Muscle of back (tissue), 11 donors: ENCODE data around the gene C1orf198. TPM values are rescaled to one million over a fixed set of nuclear protein-coding genes. Genes with fewer than 3 reads are reported as not detected.

Experiments used
- DNase-seq, 3 donors: peaks; one replicate each; pipeline versions ENCODE4 v3.0.0 to v3.0.0-alpha.2; 2013
- polyA plus RNA-seq, 10 donors: library from polyadenylated mRNA; unstranded; fragments of 120-200 nt; gene quantifications; one replicate each; pipeline ENCODE4 v1.2.1, GENCODE V29; 2013; ENCODE audit not compliant: insufficient read length in 10 of 10

Gene C1orf198
- polyA plus RNA-seq, 10 donors, result 60.8 to 86.4 (median 74.4) TPM

DNA sequence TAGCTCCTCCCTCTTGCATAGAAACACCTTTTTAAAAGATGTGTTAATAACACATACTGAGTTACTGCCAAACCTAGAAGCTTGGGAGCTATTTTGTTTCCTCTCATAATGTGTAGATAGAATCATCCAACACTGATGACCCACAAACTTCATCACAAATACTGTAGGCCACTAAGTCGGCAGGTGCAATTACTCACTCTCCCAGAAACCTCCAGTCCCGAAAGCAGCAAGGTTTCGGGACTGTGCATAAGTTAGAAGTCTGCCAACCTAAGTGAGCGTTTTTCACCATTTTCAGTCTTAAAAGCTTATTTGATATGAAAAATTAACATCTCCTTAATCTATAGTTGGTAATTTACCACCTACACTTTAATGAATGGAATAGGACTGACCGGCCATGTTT is 32.0 kb downstream of the C1orf198 start:
- no peak for DNase-seq

DNA sequence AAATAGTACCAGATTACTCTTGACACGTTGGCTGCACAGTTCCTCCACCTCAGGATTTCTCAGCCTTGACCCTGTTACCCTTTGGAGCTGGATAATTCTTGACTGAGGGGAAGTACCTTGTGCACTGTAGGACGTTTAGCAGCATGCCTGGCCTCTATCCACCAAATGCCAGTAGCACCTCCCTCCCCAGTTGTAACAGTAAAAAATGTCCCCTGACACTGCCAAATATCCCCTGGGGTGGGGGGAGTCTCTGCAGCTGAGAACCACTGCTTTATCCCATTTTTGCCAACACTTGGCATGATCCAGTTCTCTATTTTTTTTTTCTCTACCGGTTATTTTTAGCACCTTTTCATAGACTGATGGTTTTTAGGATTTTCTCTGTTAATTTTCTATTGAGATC is 34.0 kb downstream of the C1orf198 start:
- DNase-seq, result no peak

DNA sequence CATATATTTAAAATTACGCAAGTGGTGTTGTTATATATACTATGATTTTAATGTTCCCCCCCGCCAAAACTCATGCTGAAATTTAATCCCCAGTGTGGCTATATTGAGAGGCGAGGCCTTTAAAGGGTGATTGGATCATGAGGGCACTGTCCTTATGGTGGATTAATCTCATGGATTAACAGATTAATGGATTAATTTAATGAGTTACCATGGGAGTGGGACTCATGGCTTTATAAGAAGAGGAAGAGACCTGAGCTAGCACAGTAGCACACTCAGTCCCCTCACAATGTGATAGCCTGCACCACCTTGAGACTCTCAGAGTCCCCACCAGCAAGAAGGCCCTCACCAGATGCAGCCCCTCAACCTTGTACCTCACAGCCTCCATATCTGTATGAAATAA is 34.8 kb downstream of the C1orf198 start:
- DNase-seq, result no peak

DNA sequence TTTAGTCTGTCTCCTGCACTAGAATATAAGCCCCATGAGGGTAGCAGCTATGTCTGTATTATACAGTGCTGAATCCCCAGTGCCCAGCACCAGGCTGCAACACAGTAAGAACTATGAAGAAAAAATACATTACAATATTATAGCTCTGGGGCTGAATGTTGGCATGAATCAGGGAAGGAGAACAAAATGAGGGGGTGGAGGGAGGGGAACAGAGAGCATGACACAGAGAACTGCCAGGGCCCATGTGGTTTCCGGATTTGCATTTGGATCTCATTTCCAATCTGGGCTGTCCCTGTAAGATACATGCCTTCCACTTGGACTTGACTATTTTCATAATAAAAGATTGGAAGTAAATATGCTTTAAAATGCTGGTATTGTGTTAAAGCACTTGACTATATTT is 35.8 kb downstream of the C1orf198 start:
- no peak for DNase-seq

DNA sequence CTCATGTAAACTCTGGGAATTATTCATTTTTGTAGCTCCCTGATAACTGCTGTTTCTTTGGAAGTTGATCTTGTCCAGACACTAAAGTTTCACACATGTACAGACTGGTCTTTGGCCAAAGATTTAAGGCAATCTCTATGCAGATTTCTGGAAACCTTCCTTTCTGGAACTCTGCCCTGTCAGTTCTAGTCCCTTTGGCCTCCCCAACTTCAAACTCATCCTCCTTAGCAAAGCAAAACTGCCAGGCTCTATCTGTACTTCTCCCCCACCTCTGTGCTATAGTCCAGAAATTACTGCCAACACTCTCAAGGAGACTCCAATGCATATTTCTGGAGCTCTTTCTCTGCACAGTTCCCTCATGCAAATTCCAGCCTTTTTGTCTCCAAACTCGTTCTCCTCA is 36.5 kb downstream of the C1orf198 start:
- peak in 2 of 3 donors; percentile 68 to 81 for DNase-seq

DNA sequence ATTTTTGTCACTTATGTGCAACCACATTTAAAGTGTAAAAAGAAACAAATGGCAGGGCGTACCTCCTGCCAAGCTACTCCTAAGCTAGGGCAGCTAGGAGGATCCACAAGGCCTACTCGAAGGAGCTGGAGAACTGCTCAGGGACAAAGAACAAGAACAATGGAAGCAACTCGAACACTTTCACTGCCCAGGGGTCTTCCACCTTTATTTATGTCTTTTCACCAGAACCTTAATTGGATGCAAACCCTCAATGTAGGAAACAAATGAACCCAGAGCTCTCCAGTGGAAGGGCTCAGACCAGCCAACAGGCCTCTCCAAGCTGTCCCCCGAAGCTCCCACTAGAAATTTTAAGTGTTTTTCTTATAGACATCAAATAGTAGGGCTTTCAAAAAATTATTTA is 39.9 kb downstream of the C1orf198 start:
- no peak for DNase-seq

DNA sequence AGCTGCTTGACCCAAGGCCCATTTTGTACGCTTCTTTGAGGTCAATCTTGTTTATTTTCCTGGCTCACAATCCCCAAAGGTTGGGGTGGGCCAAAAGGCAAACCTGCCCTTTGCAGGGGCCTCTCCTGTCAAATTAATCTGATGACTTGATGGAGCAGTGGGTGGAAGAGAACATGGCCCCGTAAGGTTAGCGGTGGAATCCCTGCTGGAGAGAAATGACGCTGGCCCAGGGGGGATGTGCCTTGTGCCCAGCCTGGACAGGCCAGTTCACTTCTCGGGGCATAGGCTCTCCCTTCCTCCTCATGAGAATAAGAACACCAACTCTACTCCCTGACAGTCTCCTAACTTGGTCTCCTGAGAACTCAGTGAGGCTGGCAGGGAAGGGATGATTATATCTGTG is 40.5 kb downstream of the C1orf198 start:
- DNase-seq, result no peak

DNA sequence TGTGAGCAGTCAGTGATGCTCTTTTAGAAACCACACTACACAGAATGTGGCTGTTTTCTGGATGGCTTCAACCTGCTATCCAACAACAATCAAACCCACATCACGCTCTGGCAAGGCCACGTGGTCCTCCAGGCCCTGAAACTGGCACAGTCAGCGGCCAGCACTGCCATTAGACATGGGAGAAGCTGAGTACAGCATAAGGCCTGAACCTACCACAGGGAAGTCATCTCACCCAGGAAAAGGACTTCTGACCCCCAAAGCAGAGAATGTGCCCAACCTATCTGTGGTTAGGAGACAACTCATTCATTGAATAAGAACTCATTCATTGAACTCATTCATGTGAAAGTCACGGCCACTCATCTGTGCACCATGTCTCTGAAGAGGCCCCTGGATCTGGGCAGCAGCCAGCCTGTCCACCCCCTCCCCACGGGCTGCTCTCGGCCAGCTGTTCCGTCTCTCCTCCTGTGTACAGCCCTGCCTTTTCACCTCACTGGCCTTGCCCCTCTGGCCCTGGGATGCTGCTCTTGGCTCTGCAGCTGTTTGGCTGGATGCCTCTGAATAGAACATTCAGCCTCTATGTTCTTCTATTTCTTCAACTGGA is 41.1 kb downstream of the C1orf198 start:
- DNase-seq, result peak in 2 of 3 donors; percentile 72 to 88

DNA sequence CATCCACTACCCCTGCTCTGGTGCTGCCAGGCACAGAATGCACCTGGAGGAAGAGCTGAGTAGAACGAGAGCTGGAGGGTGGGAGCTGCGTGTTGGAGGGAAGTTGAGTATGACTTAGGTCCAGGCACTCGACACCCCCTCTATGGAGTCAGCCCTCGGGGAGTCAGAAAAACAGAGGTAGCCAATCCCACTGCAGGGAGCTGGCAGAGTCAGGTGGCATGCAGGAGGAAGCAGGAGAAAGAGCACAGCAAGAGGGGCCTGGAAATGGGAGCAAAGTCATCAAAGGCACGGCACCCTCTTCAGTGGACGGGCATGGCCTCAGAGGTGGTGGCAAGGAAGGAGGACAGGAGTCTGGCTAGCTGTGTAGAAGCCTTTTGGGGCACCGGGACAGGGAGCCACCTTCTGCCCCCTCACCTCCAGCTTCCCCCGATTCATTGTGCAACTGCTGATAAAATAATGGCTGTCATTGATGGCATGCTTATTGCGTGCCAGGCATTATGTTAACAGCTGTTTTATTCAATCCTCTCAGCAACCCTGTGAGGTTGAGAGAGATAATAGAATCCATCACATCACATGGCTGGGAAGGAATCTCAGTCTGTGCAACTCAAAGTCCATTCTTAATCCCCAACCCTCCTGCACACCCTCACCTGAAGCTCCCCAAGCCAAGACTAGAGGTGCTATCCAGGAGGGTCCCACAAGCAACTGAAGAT is 42.0 kb downstream of the C1orf198 start:
- peak in 1 of 3 donors; percentile 38 for DNase-seq

DNA sequence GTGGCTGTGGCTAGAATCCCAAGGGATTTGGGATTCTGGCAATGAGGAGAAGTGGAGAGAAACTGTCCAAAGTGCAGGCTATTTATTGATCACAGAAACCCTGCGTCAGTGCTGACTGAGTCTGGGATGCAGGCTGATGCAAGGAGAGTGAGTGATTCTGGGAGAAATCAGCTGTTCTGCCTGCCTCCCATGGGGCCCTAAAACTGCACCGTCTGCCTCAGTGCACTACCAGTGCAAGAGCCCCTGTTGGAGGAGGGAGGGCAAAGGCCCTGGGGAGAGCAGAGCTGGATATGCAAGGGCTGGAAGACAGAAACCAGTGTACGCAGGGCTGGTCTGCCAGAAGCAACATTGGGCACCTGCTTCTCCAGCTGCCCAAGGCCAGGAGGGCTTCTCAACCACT is 42.6 kb downstream of the C1orf198 start:
- DNase-seq, result no peak

DNA sequence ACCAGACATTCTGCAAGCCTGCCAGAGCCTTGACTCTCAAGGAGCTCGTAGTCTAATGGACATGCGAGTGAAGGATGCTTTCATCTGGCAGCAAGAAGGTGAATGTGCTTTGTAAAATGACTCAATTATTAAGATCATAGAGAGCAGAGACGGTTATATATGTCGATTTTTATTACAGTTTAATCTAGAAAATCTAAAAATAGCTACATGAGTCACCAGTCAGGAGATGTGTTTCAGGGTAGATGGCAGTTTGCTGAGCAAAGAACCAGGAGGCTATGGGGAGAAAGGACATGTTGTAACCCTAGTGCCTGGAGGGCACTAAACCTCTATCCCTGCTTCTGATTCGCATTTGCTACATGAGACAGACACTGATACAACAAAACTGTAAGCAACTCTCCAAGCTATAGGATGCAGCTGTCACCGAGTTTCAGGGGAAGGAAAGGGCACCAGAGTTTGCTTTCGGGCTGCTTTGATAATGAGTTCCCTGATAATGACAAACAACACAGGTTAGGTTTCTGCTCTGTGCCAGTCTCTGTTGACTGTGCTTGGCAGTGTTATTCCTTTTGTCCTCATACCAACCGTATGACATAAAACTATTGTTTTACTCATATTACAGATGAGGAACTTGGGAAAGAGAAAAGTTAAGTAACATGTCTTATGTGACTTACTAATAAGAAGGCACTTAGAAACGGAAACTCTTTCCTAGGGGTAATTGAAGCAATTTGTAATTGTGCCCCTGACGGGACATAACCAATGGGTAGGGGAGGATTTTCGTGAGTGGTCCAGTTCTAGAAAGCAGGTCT is 43.2 kb downstream of the C1orf198 start:
- DNase-seq, result peak in 2 of 3 donors; percentile 38 to 74

DNA sequence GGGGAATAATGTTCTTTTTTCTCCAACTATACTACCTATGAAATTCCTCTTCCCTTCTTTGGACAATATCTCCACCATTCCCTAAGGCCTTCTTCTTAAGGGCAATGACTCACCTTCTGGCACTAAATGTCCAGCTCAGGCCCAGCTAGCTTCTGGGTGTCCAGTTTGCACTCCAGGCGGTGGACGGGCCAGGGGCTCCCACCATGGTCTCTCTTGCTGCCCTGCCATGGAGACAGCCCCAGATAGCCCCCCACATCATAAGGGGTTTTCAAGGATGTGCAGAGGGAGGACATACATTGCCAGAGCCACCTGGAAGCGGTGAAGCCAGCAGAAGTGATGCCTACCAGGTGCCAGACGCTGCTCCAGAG is 43.8 kb downstream of the C1orf198 start:
- DNase-seq, result peak in 1 of 3 donors; percentile 65

DNA sequence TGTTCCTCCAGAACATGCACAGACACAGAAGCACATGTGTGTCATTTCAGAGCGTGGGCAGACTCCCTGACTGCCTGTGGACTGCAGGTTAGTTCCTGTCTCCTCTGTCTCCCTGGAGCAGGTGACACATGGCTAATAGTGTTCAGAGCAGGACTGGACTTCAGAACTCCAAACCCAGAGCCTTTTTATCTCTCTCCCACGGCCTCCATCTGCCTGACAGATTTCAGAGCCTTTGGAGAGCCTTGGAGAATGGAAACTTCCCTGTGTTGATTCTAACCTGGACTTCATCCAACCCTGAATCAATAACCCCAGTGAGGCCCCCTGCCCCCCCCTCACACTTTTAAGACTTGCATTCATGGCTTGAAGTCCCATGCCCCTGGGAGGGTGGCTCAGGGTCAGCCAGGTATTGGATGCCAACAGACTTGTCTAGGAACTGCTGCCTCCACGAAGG is 44.4 kb downstream of the C1orf198 start:
- DNase-seq, result no peak

DNA sequence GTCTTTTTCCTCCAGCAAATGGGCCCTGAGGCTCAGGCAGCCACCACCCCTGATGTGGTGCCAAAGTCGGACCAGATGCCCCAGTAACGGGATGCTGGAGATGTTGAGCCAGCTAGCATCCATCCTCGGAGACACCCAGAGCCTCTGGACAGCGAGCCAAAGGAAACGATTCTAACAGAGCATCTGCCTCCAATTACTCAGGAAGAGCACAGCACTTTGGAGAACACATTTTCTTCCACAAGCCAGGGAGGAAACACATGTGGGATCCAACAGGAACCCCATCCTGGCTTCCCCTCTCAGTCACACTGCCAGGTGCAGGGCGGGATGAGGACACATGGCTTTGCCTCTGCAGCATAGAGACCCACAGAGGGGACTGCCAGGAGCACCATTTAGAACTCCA is 44.9 kb downstream of the C1orf198 start:
- DNase-seq, result peak; percentile 52 to 94 (median 84)

DNA sequence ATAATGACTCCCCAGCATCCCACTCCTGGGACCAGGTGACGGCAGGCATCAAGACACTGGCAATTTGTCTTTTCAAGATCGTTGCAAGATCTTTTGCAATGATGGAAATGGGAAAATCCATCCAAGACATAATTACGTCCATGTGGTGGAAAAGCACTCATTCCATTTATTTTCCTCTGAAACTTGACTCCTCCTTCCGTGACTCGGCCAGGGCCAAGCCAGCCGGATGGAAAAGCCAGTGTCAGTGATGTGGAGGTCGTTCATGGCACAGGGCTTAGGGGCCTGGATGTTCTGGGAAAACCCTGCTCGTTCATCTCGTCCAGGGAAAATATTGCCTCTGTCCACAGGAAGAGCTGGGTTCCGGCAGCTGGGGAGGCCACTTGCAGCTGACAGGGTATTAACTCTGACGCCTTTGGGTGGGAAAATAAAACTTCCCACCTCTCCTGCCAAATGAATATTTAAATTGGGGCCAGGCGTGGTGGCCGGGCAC is 46.2 kb downstream of the C1orf198 start:
- DNase-seq, result peak; percentile 77 to 94 (median 85)

DNA sequence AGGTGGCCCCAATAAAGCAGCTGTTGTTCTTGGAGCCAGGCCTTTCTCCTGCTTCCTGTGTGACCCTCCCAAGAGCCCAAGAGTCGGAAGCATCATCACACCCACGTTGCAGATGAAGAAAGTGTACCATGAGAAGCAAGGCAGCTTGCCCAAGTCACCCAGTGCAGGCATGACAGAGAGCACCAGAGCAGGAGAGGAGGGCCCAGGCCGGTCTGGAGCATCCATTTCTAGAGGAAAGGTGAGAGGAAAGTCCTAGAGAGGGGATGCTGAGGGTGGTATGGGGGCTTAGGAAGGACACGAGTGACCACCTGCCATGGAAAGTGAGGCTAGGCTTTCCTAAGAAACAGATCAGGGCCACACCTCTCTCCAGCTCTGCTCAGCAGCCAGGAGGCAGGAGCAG is 47.0 kb downstream of the C1orf198 start:
- DNase-seq, result no peak

DNA sequence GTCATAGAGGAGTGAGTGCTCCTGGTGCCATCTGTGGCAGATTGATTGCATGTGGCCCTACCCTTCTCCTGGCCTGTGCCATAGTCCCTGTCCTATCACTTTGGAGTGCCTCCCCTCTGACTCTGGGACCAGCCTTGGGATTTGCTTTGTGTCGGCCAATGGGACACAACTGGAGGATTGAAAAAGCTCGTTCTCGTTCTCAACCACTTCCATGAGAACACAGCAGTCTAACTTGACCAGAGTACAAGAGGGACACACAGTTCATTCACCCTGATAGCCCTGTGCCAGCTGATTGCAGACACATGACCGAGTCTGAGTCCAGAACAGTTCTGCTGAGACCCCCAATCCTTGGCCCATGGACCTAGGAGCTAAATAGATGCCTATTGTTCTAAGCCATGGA is 47.8 kb downstream of the C1orf198 start:
- no peak for DNase-seq

DNA sequence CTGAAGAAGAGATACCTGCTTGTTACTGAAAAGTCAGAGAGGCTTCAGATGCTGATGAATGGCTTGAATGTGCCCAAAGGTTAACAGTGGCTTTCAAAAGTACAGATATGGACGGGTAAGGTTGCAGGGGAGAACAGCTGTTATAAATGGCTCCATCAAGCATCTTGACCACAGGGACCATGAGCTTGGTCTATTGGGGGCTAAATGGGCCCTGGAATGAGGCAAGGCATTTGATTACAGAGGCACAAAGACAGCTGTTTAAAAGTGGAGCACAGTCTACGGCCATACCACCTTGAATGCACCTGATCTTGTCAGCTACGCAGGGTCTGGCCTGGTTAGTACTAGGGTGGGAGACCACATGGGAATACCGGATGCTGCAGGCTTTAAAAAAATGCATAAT is 48.3 kb downstream of the C1orf198 start:
- no peak for DNase-seq

DNA sequence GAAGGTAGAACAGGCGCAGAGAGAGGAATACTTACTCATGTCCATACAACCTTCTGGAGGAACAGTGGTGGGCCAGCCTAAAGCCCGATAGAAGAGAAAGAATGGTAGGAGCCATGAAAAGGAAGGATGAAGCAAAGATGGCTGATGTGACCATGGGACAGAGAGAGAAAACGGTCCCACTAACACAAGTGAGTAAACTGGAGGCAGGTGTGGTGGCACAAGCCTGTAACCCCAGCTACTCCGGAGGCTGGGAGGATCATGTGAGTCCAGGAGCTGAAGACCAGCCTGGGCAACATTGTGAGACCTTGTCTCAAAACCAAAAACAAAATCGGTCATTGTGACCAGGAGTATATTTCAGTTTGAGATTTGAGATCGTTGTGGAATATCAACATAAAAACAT is 49.4 kb downstream of the C1orf198 start:
- no peak for DNase-seq

DNA sequence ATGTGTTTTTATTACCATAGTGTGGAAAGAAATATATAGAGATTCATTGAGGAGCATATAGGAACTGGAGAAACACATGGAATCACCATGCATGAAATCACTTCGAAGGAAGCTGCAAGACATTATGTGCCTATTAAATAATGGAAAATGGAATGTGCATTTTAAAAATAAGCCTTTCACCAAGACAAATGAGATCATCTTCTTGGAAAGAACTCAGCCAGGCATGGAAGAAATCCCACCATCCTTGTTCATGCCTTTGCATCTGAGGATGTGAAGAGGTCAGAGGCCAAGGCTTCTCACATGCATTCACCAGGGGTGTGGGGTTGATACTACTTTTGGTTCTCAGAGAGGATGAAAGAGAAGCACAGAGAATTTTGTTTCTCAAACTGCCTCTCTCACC is 50.0 kb downstream of the C1orf198 start:
- DNase-seq, result peak in 2 of 3 donors; percentile 33 to 64

DNA sequence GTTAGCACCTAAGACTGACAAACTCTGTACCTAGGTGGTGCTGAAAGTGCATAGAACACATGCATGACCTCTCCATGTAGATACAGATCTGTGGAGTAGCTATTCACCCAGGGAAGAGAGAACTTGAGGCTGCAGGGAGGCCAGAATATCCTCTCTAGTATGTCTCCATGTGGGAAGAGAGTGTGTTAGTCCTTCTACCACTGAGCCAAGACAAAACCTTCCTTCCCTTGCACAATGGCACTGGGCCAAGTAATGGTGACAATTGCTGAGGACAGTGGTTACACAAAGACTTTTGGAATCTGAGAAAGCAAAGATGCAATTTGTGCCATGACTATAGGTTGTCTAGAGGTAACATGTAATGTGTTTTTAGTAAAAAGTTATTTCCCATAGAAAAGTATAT is 52.3 kb downstream of the C1orf198 start:
- no peak for DNase-seq

DNA sequence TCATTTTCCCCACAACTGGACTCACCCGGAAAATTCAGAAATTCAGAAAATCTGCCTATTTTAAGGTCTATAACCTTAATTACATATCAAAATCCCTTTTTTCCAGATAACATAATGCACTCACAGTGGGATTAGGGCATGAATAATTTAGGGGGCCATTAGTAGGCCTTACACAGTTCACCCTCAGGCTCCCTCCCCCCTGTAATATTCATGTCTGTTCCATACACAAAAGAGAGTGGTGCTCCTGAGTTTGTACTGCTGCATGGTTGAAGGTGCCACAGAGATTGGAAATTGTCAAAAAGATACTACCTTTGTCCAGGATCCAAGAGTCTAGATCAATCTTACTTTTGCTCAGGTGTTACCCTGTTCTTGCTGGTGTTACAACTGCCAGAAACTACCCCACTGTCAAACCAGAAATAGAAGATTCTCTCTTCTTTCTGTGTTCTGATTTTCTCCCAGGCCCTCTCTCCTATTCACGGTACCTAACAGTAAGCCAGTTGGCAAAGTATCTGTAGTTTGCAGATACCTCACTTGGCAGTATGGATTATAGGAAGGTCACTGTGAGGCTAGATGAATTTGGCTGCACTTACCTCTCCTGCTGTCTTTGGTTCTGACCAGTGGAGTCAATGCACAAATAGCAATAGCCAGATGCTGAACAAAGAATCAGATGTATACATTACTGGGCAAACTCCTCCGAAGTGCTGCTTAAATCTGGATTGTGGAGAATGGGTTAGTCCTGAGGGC is 53.2 kb downstream of the C1orf198 start:
- DNase-seq, result peak in 2 of 3 donors; percentile 42 to 66
